Endothelial cell of umbilical vein (primary cell): ENCODE results near the gene TMPRSS12. TPM values are rescaled to one million over a fixed set of nuclear protein-coding genes. Genes with fewer than 3 reads are reported as not detected.

Source experiments
- BruUV-seq: library from RNA; stranded (reverse); fragments of 400-500 nt; replicated peaks from 2 replicates; lab custom pipeline; 2021; lab: Mats Ljungman, UMichigan
- CTCF ChIA-PET: fragments of 300-600, 350-600 bp; sonication (Branson Sonifier 250); formaldehyde crosslinking; loops from one replicate; lab custom pipeline; 2021; ENCODE audit warnings: antibody characterized with exemption, inconsistent platforms; lab: Charles Lee
- POLR2A ChIA-PET: fragments of 300-600, 350-600 bp; sonication (Branson Sonifier 250); formaldehyde crosslinking; loops from one replicate; lab custom pipeline; 2021; ENCODE audit warnings: antibody characterized with exemption, inconsistent platforms; lab: Charles Lee
- DNase-seq: peaks from one replicate; pipeline ENCODE4 v3.0.0-alpha.2; 2011; ENCODE audit warnings: low read depth, low spot score
- FAIRE-seq: peaks from 2 replicates; lab custom pipeline; 2011; peaks lifted over from hg19 to GRCh38; lab: Jason Lieb, UNC
- H2AFZ ChIP-seq: 2 replicates; pipeline ENCODE4 v1.6.0; 2012; ENCODE audit warnings: low read depth, low read length, control low read depth, inconsistent platforms
- H3K27ac ChIP-seq: 2 replicates; pipeline ENCODE4 v1.5.1; 2011; ENCODE audit warnings: low read depth, mild to moderate bottlenecking, control low read depth, low read length, moderate library complexity; ENCODE audit not compliant: insufficient read depth
- H3K27me3 ChIP-seq, 2 experiments: 2 replicates each; pipeline versions ENCODE4 v1.6.0 to v1.6.1; 2011; ENCODE audit warnings: low read length in 2 of 2, mixed read lengths in 1 of 2; ENCODE audit not compliant: control insufficient read depth in 2 of 2, insufficient read depth in 2 of 2
- H3K36me3 ChIP-seq, 2 experiments: 2 replicates in 1 of 2; 3 replicates in 1 of 2; pipeline ENCODE4 v1.5.1; 2011; ENCODE audit warnings: low read length in 2 of 2, mild to moderate bottlenecking in 1 of 2, moderate library complexity in 1 of 2; ENCODE audit not compliant: control insufficient read depth in 2 of 2, insufficient read depth in 2 of 2; ENCODE audit errors: extremely low read depth in 1 of 2
- H3K4me1 ChIP-seq: 3 replicates; pipeline ENCODE4 v1.5.1; 2011; ENCODE audit warnings: mild to moderate bottlenecking, low read length; ENCODE audit not compliant: control insufficient read depth, insufficient read depth; ENCODE audit errors: extremely low read depth
- H3K4me2 ChIP-seq: 2 replicates; pipeline ENCODE4 v1.6.1; 2011; ENCODE audit warnings: low read length, control low read depth, mixed read lengths; ENCODE audit not compliant: insufficient read depth
- H3K4me3 ChIP-seq, 3 experiments: fragments of 200-600 bp in 1 of 3; sonication (generic), shearing (Covaris generic) in 1 of 3; replicated peaks in 1 of 3; 2 replicates each; pipeline ENCODE4 v1.5.1; 2011 to 2016; ENCODE audit warnings: control low read depth in 3 of 3, low read length in 3 of 3, mild to moderate bottlenecking in 2 of 3, inconsistent platforms in 1 of 3, low read depth in 1 of 3, moderate library complexity in 1 of 3; ENCODE audit not compliant: insufficient read depth in 1 of 3
- H3K79me2 ChIP-seq: 2 replicates; pipeline ENCODE4 v1.6.0; 2012; ENCODE audit warnings: low read length, inconsistent platforms; ENCODE audit not compliant: control insufficient read depth, insufficient read depth
- H3K9ac ChIP-seq: replicated peaks from 2 replicates; pipeline ENCODE3; 2011; ENCODE audit warnings: low read length, control low read depth; ENCODE audit not compliant: insufficient read depth; ENCODE audit errors: extremely low read depth
- H3K9me1 ChIP-seq: replicated peaks from 3 replicates; pipeline ENCODE4 v1.6.0; 2011; ENCODE audit warnings: mild to moderate bottlenecking, low read length; ENCODE audit not compliant: control insufficient read depth, insufficient read depth; ENCODE audit errors: extremely low read depth
- H3K9me3 ChIP-seq: replicated peaks from 2 replicates; pipeline ENCODE4 v1.5.1; 2012; ENCODE audit warnings: low read length, inconsistent platforms; ENCODE audit not compliant: control insufficient read depth, insufficient read depth
- H4K20me1 ChIP-seq: replicated peaks from 2 replicates; pipeline ENCODE3; 2011; ENCODE audit warnings: mild to moderate bottlenecking, low read length; ENCODE audit not compliant: control insufficient read depth, insufficient read depth; ENCODE audit errors: extremely low read depth
- CTCF ChIP-seq, 2 donors: IDR thresholded peaks; 1 replicate in 1 of 2; 2 replicates in 1 of 2; pipeline ENCODE4 v1.5.1; 2011; ENCODE audit warnings: low read length in 2 of 2, mild to moderate bottlenecking in 2 of 2, moderate library complexity in 2 of 2, control low read depth in 1 of 2, inconsistent platforms in 1 of 2, low read depth in 1 of 2; ENCODE audit not compliant: insufficient read depth in 1 of 2; ENCODE audit errors: extremely low read depth in 1 of 2
- EZH2 ChIP-seq: IDR thresholded peaks from 2 replicates; pipeline ENCODE4 v1.6.1; 2012; ENCODE audit warnings: borderline replicate concordance, low read depth, mild to moderate bottlenecking, moderate library complexity, low read length, inconsistent platforms; ENCODE audit not compliant: severe bottlenecking
- FOS ChIP-seq: IDR thresholded peaks from 2 replicates; pipeline ENCODE4 v1.6.1; 2011; ENCODE audit warnings: mild to moderate bottlenecking, low read length, moderate library complexity, borderline replicate concordance; ENCODE audit not compliant: insufficient read depth
- GATA2 ChIP-seq: IDR thresholded peaks from 2 replicates; pipeline ENCODE4 v1.7.0; 2011; ENCODE audit warnings: low read depth, mild to moderate bottlenecking, moderate library complexity, mixed read lengths, low read length; ENCODE audit not compliant: insufficient read length, insufficient read depth
- JUN ChIP-seq: IDR thresholded peaks from 2 replicates; pipeline ENCODE4 v1.6.1; 2011; ENCODE audit warnings: borderline replicate concordance, low read depth; ENCODE audit not compliant: insufficient read length, insufficient read depth
- MAX ChIP-seq: IDR thresholded peaks from 2 replicates; pipeline ENCODE4 v1.6.1; 2011; ENCODE audit not compliant: insufficient read depth, insufficient read length
- MYC ChIP-seq: IDR thresholded peaks from one replicate; pipeline ENCODE4 v1.6.1; 2011; ENCODE audit warnings: mild to moderate bottlenecking, low read depth, low read length
- POLR2A ChIP-seq: IDR thresholded peaks from 2 replicates; pipeline ENCODE4 v1.6.1; 2012; ENCODE audit warnings: low read depth, mild to moderate bottlenecking, control low read depth, low read length
- POLR2AphosphoS5 ChIP-seq: IDR thresholded peaks from 2 replicates; pipeline ENCODE4 v1.6.1; 2012; ENCODE audit warnings: low read depth, mild to moderate bottlenecking, control low read depth, low read length, moderate library complexity; ENCODE audit not compliant: insufficient read depth
- dilution Hi-C: fragments of 300-500 bp; cut with MboI; formaldehyde crosslinking; loops from one replicate; pipeline ENCODE4 v1.15.0; 2019; ENCODE audit warnings: low sequenced_read_pairs; ENCODE audit not compliant: extremely low pct_ligation_motif_present
- intact Hi-C: fragments of 100-400 bp; cut with micrococcal nuclease; formaldehyde crosslinking; loops from one replicate; pipeline ENCODE4 v1.10.0; 2022
- polyA plus RNA-seq, 4 experiments: library from polyadenylated mRNA; depleted of rRNA in 3 of 4; stranded (reverse) in 3 of 4; unstranded in 1 of 4; fragments of >200 nt; gene quantifications; 2 replicates each; pipeline versions ENCODE4 v1.2.1 to v1.2.3, GENCODE V29; 2011 to 2012; ENCODE audit warnings: missing spikeins in 1 of 4
- total RNA-seq: library from RNA; stranded (reverse); gene quantifications from 2 replicates; pipeline ENCODE4 v1.2.3, GENCODE V29; 2021

Gene TMPRSS12
- total and polyA plus RNA-seq, 2 donors (not counting 3 experiments of a cell fraction or from before 2014, with no cell fraction given) = not detected

- no peak overlapping the region for H3K9ac ChIP-seq
- H3K4me1 ChIP-seq = peaks cover 24% of the 10 kb centered on the region
- H2AFZ ChIP-seq = no peak overlapping the region
- TF ChIP-seq MYC = no peak
- TF ChIP-seq POLR2A = no peak
- TF ChIP-seq GATA2 = no peak
- no peak for TF ChIP-seq CTCF (IDR thresholded peaks at IDR 0.05; ENCODE audit: extremely low read depth in 1 of 2, insufficient read depth in 1 of 2, low read depth in 1 of 2, low read length in 2 of 2)
- TF ChIP-seq FOS = no peak
- TF ChIP-seq EZH2 = no peak
- no peak for TF ChIP-seq MAX
- no peak for TF ChIP-seq POLR2AphosphoS5
- no peak for TF ChIP-seq JUN
- no peaks in the 10 kb centered on the region for H3K9me3 ChIP-seq
- no peak for DNase-seq
- H3K27ac ChIP-seq = no peak overlapping the region
- no peak for FAIRE-seq
- H3K79me2 ChIP-seq = no peaks in the 10 kb centered on the region
- no peaks in the 10 kb centered on the region for H3K27me3 ChIP-seq
- CTCF ChIA-PET = interaction anchor here (0.6 to 3.1 kb wide), 2 partner anchors 59 to 254 kb away, joined by 3 to 9 read pairs; no protein-coding TSS in a partner anchor
- dilution Hi-C loops = no loop called here
- no peak overlapping the region for H3K4me3 ChIP-seq
- H3K9me1 ChIP-seq = no peaks in the 10 kb centered on the region
- no TSS peak for BruUV-seq
- intact Hi-C loops = loop anchor here (5.0 kb wide), 1 partner anchor 60 kb away; no protein-coding TSS in a partner anchor
- peaks cover 0 to 3% of the 10 kb centered on the region in 2 experiments for H3K36me3 ChIP-seq
- H4K20me1 ChIP-seq = no peaks in the 10 kb centered on the region
- no peak overlapping the region for H3K4me2 ChIP-seq
- POLR2A ChIA-PET = no interaction called here
These were observed 85.1 kb downstream of the TMPRSS12 start for GRCh38 chr12:50927766-50928224.
